GM19455 (cell line): ENCODE measurements around the gene NR2C2AP.

Experiments used
- ATAC-seq: cut with Tn5 transposase; IDR thresholded peaks from one replicate; pipeline ENCODE4 v1.9.1; 2021; ENCODE audit not compliant: unreplicated experiment

Gene NR2C2AP

DNA sequence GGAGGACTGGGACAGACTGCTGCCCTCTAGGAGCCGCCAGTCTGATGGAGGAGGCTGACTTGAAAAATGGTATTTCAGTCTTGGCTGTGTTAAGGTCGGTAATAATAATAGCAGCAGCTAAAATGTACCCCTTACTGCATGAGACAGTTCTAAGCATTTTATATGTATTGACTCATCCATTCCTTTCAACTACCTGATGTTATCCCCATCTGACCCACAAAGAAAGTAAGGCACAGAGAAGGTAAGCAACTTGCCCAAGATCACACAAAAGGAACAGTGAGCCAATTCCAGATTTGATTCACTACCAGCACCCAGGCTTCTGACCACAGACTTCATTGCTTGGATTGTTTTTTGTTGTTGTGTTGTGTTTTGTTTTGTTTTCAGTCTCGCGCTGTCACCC lies 12.6 kb upstream of the NR2C2AP start:
- ATAC-seq, result no peak

DNA sequence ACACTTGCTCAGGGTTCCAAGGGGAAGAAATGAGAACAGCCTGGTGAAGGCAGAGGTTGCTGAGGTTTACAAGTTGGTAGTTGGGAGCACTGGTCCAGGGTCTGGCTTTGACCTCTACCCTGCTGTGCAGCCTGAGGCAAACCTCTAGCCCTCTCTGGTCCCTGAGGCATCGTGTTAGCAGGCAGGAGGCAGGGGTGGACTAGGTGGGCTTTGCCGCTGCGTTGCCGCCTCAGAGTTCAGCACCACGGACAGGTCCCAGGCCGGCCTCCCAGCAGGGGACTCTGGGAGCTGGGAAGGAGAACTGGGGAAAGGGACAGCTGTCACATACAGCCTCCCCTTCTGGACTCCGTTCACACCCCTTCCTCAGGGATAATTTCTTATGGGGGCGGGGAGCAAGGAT lies 11.7 kb upstream of the NR2C2AP start:
- no peak for ATAC-seq

DNA sequence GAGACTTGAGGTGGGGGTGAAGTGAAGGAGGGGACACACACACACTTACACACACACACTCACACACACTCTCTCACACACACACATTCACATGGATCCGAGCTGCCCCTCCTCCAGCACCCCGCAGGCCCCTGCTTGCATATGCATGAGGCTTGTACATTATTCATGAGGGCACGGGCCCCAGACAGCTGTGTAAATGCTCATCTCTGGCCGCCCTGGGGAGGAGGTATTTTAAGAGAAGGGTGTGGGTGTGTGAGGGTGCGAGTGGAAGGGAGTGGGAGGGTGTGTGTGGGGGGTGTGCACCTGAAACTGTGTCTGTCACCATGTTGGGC lies 10.9 kb upstream of the NR2C2AP start:
- ATAC-seq, result no peak

DNA sequence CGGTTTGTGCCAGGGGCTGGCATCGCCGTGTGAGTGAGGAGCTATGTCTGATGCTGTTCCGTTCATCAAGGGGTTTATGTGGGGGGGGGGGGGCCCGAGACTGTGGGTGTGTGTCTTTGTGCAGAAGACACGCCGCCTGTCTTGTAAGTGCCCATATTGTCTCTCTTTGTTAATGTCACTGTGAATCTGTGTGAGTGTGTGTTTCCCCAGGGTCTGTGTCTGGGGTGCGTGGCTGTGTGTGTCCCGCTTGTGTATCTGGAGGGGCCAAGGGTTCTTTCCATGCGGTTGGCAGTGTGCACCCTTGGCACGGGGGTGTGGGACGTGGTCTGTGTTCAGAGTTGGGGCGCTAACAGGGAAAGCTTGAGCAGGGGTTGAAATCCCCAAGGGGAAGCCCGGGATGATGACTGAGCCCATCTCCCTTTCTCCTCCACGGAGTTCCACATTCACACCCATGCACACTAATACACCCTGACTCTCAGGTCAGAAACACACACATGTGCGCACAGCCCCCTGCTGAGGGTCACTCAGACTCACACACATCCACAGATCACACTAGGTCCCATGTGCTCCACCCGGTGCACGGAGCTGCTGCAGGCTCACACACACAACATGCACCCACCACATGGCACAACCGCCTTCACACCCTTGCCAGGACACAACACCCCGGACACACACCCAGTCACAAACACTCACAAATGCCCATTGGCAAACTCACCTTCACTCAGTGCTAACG lies 10.4 kb upstream of the NR2C2AP start:
- no peak for ATAC-seq

DNA sequence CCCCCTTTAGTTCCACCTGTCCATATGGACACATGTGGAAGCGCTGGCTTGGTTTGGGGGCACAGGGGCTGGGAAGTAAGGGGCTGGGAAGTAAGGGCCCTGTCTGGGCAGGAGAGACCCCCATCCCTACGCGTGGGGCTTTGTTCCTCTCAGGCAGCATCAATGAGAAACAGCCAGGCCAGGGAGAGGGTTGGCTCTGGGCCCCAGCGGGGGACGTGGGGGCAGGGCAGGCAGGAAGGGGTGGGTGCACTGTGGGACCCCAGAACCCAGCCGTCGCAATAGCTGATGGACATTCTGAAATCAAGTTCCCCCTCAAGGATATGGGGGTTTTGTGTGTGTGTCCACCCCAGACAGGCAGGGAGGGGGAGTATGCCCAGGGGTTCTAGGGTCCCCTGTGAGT lies 9.7 kb upstream of the NR2C2AP start:
- ATAC-seq, result no peak

DNA sequence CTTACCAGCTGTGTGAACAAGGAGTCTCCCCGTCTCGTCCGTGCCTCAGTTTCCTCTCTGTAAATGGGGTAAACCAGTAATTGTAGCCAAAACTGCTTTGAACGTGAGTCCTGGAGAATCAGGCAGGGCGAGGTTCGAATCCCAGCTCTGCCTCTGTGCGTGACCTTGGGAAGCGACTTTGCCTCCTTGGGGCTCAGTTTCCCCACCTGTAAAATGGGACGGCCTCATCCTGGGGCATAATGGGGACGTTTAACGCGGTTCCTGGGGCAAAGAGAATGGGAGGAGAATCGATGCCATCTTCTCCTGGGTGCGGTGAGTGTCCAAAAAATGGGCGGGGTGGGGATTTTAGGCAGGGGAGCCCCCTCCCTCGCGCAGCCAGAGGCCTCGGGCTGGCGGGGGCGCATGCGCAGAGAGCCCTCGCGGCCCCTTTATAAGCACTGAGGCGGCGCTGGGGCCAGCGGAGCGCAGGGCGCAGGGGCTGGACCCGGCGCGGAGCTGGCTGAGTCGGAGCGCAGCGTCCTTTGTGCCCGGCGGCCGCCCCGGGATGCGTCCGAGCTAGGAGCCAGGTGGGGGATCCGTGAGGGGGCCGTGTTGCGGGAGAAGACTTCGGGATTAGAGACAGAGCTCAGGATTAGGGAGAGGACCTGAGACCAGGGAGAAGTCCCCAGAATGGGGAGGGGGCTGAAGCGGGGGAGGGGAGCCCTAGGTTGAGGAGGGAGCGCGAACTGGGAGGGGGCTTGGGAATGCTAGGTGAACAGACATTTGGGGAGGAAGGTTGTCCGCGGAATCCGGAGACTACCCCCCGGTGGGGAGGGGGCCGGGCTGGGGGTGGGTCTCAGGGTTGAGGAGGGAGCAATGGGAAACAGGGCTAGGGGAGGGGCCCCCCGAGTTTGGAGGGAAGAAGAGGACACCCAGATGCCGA lies 8.5 kb upstream of the NR2C2AP start, which contains the start of gene NCAN:
Gene NCAN (plus strand): TSS at position 460 of the 922 bp plus-strand sequence. CDS start 4,996 bp downstream, outside the sequence.
- no peak for ATAC-seq

DNA sequence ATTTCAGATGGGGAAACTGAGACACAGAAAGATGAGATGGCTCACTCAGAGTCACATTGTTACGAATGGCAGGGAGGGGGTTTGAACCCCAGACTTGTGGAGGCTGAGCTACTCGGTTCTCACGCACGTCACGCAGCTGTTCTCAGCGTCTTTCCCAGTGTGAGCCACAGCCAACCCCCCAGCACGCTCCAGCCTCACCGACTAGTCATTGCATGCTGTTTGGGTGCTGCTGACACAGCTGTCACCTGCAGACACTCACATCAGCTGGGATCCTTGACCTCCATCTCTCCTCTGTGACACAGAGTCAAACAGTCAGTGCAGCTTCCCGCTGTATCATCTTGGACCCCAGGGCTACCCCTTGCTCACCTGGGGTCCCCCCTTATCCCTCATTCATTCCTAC lies 6.2 kb upstream of the NR2C2AP start:
- no peak for ATAC-seq

DNA sequence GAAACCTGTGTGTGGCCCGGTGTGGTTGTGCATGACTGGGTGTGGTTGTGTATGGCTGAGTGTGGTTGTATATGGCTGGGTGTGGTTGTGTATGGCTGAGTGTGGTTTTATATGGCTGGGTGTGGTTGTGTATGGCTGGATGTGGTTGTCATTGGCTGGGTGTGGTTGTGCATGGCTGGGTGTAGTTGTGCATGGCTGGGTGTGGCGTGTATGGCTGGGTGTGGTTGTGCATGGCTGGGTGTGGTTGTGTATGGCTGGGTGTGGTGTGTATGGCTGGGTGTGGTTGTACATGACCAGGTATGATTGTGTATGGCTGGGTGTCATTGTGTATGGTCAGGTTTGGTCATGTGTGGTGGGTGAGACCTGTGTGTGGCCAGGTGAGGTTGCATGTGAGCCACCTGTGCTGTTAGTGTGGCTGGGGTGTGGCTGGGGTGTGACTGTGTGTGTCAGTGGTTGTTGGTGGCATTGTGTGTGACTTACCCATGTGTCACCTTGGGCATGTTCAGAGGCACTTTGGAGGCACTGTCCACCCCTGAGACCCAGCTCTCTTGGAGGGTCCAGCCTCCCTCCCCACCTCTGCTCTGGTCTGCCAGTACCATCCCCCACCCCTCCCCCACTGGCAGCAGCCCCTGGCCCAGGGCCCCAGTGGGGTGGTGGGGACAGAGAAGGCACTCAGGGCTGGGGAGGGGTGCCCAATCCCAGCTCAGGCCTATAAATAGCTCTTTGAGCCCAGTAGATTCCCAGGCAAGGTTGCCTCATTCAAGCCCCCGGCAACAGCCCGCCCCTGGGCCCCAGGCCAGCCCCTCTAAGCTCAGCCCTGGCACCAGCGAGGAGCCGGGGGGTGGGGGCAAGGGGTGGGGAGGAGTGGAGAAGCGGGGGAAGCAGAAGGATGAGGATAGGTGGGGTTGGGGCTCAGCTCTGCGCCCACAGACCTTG lies 4.7 kb upstream of the NR2C2AP start:
- ATAC-seq, result no peak

DNA sequence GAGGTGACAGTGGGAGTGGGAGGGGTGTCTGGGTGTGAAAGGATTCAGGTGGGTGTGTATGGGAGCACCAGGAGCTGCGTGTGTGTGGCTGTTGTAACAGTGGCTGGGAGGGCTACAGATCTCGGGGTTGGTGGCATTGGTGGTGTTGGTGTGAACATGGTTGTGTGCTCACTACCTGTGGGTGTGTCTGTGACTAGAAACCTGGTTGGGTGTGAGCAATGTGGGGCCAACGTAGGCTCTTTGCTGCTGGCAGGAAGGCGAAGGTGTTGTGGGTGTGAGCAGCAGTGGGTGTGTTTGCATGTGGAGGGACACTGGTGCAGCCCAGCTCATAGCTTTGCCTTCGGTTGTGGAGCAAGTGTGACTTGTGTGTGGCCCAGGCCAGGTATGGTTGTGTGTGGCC lies 3.7 kb upstream of the NR2C2AP start:
- no peak for ATAC-seq

DNA sequence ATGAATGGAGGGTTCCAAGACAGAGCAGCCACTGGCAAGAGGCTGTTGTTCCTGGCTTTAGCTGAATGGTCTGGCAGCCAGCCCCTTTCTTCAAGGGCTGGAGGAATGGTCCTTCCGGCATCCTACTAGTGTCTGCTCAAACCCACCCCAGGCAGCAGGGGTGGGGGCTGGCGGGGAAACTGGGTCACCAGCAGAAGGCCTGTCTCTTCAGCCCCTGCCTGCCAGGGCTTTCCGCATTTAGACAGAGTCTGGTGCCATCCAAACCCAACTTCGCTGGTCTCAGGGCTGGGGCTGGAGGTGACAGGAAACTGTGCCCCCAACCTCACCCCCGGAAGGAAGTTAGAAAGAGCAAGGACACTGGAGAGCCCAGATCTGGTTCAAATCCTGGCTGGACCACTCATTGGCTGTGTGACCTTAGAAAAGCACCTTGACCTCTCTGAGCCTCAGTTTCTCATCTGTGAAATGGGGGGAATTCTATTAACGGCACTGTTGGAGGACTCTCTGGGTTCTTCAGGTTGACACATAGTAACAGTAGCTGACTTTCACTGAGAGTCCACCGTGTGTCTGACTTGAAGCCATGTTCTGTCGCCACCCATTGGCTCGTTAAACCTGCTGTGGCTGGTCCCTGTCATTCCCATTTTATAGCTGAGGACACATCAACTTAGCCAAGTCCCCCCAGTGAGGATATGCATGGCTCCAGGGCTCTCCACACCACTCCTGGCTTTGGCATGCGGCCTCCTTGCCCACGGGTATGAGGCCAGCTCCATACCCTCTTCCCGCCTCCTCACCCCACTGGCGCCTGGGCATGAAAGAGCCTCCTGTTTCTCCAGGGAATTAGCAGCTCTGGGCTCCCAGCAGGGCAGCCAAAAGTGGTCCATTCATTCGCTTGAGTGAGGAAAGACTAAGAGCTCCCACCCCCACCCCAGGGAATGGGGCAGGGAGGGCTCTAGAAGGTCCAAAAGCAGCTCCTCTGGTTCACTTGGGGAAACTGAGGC lies 2.5 kb upstream of the NR2C2AP start:
- no peak for ATAC-seq

DNA sequence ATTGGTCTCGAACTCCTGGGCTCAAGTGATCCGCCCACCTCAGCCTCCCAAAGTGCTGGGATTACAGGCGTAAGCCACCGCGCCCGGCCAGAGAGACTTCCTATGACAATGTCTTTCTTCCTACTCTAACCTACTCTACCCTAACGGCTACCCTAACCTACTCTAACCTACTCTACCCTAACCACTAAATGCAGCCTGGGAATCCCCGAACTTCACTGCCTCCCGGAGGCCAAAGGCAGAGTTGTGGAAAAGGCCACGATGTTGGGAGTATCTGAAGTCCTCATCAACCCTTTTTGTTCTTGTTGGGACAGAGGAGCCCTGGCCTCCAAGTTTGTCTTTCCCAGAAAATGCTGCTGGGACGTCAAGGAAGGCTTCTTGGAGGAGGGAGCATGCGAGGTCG lies 967 bp upstream of the NR2C2AP start:
- ATAC-seq, result no peak

DNA sequence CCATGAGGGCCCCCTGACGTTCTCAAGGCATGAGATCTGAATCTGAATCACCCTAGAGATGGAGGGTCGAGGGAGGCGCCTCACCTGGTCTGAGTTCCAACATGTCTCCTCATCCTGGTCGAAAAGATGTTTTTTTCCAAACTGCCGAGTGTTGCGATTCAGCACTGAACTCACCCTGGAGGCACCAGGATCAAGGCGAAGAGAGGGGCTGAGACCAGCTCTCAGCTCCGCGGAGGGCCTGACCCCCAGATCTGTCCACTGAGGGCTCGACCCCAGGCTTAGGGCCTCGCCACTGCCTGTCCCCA lies 555 bp downstream of the NR2C2AP start:
- peak; percentile 11 for ATAC-seq

DNA sequence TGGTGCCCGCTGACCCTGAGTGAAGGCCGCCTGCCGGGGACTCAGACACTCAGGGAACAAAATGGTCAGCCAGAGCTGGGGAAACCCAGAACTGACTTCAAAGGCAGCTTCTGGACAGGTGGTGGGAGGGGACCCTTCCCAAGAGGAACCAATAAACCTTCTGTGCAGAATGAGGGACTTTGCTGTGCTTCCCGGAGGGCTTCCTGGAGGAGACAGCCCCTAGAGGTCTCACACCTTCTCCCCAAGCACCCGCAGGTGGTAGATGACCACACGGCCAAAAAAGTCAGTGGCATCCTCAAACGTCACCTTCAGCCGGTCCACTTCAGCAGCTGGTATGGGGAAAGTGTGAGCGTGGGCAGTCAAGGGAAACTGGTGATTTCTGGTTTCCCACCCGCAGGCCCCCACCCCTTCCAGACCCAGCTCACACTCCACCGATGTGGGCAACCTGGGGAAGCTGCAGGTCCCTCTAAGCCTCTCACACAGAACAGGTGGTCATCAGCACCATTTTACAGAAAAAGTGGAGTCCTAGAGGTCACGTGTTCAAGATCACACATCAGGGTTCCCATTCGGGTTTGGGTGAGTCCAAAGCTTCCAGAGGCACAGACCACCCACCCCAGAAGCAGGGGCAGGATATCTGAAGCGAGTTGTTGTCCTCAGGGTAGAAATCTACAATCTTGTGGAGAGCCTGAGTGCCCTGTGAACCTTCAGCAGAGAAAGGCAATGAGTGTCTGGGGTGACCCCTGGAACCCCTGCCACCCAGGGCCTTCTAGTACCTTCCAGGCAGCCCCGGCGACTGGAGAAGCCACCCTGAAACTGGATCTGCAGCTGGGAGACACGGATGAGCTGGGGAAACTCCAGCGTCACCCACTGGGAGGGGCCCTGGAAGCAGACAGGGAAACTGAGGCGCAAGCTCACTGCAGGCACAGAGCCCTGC lies 1.2 kb downstream of the NR2C2AP start:
- no peak for ATAC-seq

DNA sequence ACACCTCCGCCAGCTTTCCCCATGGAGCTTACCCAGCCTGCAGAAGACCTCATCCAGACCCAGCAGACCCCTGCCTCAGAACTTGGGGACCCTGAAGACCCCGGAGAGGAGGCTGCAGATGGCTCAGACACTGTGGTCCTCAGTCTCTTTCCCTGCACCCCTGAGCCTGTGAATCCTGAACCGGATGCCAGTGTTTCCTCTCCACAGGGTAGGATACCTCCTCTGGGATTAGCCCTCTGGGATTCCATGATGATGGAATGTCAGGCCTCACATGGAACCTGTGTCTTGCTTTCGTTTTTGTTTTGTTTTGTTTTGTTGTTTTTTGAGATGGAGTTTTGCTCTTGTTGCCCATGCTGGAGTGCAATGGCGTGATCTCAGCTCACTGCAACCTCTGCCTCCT lies 9.3 kb downstream of the NR2C2AP start:
- no peak for ATAC-seq

DNA sequence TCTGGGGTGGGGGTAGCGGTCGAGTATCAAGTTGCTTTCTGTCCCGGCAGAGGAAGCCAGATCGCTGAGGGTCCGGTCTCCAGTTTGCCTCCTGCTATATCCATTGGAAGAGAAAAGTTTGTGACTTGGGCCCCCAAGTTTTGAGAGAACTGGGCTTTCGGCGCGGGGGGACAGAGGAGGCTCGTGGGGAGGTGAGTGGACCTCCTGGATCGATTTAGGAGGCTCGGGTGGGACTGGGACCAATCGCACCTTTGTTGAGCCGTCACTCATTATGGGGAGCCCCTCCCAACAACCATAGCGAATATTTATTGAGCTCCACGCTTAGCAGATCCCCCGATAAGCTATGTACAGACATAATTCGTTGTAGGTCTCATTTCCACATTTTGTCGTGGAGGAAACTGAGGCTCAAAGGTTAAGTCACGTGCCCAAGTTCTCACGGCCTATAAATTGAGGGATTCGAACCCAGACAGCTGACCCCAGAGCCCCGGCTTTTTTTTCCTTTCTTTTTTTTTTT lies 10.2 kb downstream of the NR2C2AP start:
- ATAC-seq, result no peak

DNA sequence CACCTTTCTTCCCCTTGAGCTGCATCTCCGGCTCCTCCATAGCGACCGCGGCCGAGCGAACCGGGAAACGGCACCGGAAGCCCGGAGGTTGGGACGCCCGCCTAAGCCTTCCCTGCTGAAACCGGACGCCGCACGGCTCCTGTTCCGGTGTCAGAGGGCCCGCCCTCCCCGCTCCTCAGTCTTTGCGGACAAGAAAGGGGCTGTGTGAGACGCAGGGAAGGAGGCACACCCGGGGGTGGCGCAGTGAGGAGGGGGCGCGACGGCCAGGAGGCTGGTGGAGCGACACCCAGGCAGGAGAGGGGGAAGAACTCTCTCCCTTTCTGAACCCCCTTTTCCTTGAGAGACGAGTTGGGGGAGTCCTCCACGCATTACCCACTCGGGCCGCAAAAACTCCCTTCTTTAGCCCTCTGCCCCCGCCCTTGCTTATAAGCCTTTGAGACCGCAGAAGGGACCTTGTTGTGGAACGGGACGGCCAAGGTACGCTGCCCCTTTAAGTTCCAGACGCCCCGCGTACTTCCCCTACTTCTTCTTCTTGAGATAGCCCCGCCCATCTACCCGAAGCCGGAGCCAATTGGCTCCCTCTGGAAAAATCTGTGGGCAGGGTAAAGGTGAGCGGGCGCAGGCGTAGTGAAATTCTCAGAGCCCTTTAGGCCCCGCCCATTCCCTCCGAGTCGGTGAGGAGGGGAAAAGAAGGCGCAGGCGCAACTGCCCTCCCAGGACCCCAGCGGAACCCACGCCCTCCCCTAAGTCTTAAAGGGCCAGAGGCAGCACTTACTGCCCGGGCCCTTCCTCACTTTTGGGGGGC lies 10.9 kb downstream of the NR2C2AP start, which contains the start of the genes BORCS8 and RFXANK:
Gene BORCS8 (minus strand): TSS at position 75 of the 805 bp plus-strand sequence. CDS start 35 bp downstream, at position 40.
Gene RFXANK (plus strand): TSS at position 181 of the 805 bp plus-strand sequence. CDS start 1,689 bp downstream, outside the sequence.
- ATAC-seq, result peak; percentile 78

DNA sequence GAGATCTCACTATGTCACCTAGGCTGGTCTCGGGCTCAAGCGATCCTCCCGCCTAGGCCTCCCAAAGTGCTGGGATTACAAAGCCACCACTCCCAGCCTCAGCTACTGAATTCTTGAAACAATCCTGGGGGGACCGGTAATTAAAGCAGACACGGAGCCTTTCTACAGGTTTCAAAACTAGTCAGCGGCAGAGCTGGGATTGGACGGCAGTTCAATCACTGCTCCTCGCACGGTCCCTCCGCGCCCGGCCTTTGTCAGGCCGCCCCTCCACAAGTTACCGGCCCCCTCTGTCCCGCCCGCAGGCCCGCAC lies 11.5 kb downstream of the NR2C2AP start:
- ATAC-seq, result no peak

DNA sequence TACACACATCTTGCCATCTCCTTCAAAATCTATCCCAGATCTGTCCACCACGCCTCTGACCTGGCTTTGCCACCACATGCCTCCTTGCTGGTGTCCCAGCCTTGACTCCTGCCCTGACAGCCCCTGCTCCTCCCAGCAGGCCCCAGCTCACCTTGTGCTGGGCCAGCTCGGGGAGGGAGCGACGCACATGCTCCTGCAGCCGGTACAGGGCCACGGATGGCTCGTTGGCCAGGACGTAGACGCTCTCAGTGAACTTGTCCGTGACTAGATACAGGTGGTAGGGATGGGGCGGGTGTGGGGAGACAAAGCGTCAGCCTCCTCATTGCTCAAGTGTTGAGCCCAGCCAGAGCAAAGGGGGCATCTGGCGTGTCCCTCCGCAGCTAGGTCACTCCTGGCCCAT lies 16.5 kb downstream of the NR2C2AP start:
- ATAC-seq, result no peak
